OCI-LY3 (cell line): ENCODE data around the gene ZNF514.
"Not testable (repeated sequence)": the region's sequence is repeated elsewhere in the genome, so short reads cannot be mapped to it uniquely, and the experiment has no call there.

Source experiments
- H2AFZ ChIP-seq: fragments of 200-600, 300-600 bp; shearing (Covaris generic); 2 replicates; pipeline ENCODE4 v1.6.0; 2014; ENCODE audit warnings: antibody characterized with exemption, low read depth, low read length
- H3K27ac ChIP-seq: fragments of 200-600, 300-600 bp; sonication (generic); 2 replicates; pipeline ENCODE4 v1.5.1; 2014; ENCODE audit warnings: mild to moderate bottlenecking, low read length, moderate library complexity, mixed read lengths
- H3K27me3 ChIP-seq: fragments of 200-600, 300-600 bp; sonication (generic); 2 replicates; pipeline ENCODE4 v1.6.1; 2014; ENCODE audit warnings: low read depth, low read length, mixed read lengths
- H3K36me3 ChIP-seq: fragments of 200-600, 300-600 bp; sonication (generic); replicated peaks from 2 replicates; pipeline ENCODE3; 2014; ENCODE audit warnings: low read depth, low read length, mixed read lengths
- H3K4me1 ChIP-seq: fragments of 300-600, 200-600 bp; sonication (generic); 2 replicates; pipeline ENCODE4 v1.6.1; 2014; ENCODE audit warnings: low read length, mixed read lengths
- H3K4me2 ChIP-seq: fragments of 200-600, 300-600 bp; sonication (generic); 2 replicates; pipeline ENCODE4 v1.6.1; 2014; ENCODE audit warnings: low read length, mixed read lengths
- H3K4me3 ChIP-seq: fragments of 300-600, 200-600 bp; sonication (generic); 2 replicates; pipeline ENCODE4 v1.5.1; 2014; ENCODE audit warnings: antibody characterized with exemption, mild to moderate bottlenecking, low read length, moderate library complexity
- H3K79me2 ChIP-seq: fragments of 300-600, 200-600 bp; shearing (Covaris generic); 2 replicates; pipeline ENCODE4 v1.6.1; 2014; ENCODE audit warnings: mild to moderate bottlenecking, low read length, mixed read lengths
- H3K9ac ChIP-seq: fragments of 300-600, 200-600 bp; shearing (Covaris generic); 2 replicates; pipeline ENCODE4 v1.6.0; 2014; ENCODE audit warnings: mild to moderate bottlenecking, low read length, moderate library complexity
- H3K9me3 ChIP-seq: fragments of 200-600, 300-600 bp; shearing (Covaris generic); 2 replicates; pipeline ENCODE4 v1.6.1; 2014; ENCODE audit warnings: low read length, mixed read lengths; ENCODE audit not compliant: insufficient read depth
- H4K20me1 ChIP-seq: fragments of 200-600, 300-600 bp; sonication (generic); 2 replicates; pipeline ENCODE4 v1.6.1; 2016; ENCODE audit warnings: low read length, mixed read lengths; ENCODE audit not compliant: insufficient read depth
- EZH2phosphoT487 ChIP-seq: fragments of 200-600 bp; shearing (Covaris generic); IDR thresholded peaks from 2 replicates; pipeline ENCODE4 v1.6.1; 2018; ENCODE audit warnings: antibody characterized with exemption, mixed run types, low read depth
- TF ChIP-seq, protein P1 (sequence below): fragments of 200-600, 300-600 bp; sonication (generic); IDR thresholded peaks from 2 replicates; pipeline ENCODE4 v1.5.1; 2014; ENCODE audit warnings: antibody characterized with exemption, low read length, low read depth

Gene ZNF514

DNA sequence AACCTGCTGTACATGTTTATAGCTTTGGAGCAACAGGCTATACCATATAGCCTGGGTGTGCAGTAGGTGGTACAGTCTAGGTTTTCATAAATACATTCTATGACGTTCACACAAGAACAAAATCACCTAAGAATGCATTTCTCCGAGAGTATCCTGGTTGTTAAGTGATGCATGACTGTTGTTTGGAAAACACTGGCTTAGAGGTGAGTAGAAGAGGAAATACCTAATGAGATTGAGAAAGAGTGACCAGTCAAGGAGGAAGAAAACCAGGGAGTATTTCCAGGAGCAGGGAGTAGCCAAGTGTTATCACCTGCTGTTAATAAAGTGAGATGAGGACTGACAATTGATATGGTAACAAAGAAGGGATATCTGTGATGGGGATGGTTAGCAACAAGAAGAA lies 44.7 kb upstream of the ZNF514 start:
- TF ChIP-seq, protein P1, sequence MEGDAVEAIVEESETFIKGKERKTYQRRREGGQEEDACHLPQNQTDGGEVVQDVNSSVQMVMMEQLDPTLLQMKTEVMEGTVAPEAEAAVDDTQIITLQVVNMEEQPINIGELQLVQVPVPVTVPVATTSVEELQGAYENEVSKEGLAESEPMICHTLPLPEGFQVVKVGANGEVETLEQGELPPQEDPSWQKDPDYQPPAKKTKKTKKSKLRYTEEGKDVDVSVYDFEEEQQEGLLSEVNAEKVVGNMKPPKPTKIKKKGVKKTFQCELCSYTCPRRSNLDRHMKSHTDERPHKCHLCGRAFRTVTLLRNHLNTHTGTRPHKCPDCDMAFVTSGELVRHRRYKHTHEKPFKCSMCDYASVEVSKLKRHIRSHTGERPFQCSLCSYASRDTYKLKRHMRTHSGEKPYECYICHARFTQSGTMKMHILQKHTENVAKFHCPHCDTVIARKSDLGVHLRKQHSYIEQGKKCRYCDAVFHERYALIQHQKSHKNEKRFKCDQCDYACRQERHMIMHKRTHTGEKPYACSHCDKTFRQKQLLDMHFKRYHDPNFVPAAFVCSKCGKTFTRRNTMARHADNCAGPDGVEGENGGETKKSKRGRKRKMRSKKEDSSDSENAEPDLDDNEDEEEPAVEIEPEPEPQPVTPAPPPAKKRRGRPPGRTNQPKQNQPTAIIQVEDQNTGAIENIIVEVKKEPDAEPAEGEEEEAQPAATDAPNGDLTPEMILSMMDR: no peak
- no peak overlapping the region for H3K9ac ChIP-seq
- H3K27ac ChIP-seq: no peak overlapping the region
- H3K79me2 ChIP-seq: no peaks in the 10 kb centered on the region
- no peak overlapping the region for H2AFZ ChIP-seq
- no peaks in the 10 kb centered on the region for H3K36me3 ChIP-seq
- H3K27me3 ChIP-seq: no peaks in the 10 kb centered on the region
- no peak overlapping the region for H3K4me2 ChIP-seq
- H3K9me3 ChIP-seq: no peaks in the 10 kb centered on the region
- H3K4me1 ChIP-seq: no peaks in the 10 kb centered on the region
- H3K4me3 ChIP-seq: no peak overlapping the region
- no peaks in the 10 kb centered on the region for H4K20me1 ChIP-seq

- Histone ChIP-seq H3K27me3 (no peaks in the 10 kb centered on the region), H3K4me1 (no peaks in the 10 kb centered on the region), H3K9me3 (no peaks in the 10 kb centered on the region), H4K20me1 (no peaks in the 10 kb centered on the region), H2AFZ (no peak overlapping the region), H3K79me2 (no peaks in the 10 kb centered on the region), H3K9ac (no peak overlapping the region), H3K27ac (no peak overlapping the region), H3K36me3 (no peaks in the 10 kb centered on the region), H3K4me2 (no peak overlapping the region), H3K4me3 (no peak overlapping the region)
- TF ChIP-seq EZH2phosphoT487: no peak
- TF ChIP-seq, protein P1: no peak
Measured at GRCh38 chr2:95203911-95204310, 44.3 kb upstream of the ZNF514 start.

DNA sequence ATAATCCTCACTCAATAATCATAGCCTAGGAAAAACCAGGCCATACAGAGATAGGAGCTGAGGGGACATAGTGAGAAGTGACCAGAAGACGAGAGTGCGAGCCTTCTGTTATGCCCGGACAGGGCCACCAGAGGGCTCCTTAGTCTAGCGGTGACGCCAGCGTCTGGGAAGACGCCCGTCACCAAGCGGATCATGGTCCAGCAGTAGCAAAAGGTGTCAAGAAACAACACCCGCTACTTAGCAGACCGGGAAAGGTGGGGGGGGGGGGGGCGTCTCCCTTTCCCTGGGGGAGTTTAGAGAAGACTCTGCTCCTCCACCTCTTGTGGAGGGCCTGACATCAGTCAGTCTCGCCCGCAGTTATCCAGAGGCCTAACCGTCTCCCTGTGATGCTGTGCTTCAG lies 33.3 kb upstream of the ZNF514 start:
- not testable (repeated sequence) for H3K4me2 ChIP-seq, H3K27me3 ChIP-seq, H3K36me3 ChIP-seq, H3K9me3 ChIP-seq, H3K4me3 ChIP-seq, H2AFZ ChIP-seq, H3K4me1 ChIP-seq, H3K79me2 ChIP-seq, H4K20me1 ChIP-seq, H3K27ac ChIP-seq, H3K9ac ChIP-seq

DNA sequence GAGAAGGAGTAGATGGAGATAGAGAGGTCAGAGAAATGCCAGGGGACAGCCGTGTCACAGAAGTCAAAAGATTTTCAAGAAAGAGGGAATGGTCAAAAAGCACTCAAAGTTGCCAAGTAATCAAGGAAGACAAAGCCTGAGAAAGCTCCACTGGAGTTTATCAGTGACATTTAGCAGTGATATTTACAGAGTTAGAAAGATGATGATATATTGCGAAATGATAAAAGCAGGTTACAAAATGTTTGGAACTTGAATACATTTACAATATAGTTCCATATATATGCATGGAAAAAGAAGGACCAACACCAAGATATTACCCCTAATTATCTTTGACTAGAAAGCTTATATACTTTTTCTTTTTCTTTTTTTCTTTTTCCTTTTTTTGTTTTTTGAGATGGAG lies 26.3 kb upstream of the ZNF514 start:
- H3K9me3 ChIP-seq: no peaks in the 10 kb centered on the region
- no peak overlapping the region for H3K9ac ChIP-seq
- H3K4me3 ChIP-seq: no peak overlapping the region
- no peak overlapping the region for H3K4me2 ChIP-seq
- no peaks in the 10 kb centered on the region for H3K79me2 ChIP-seq
- H3K27ac ChIP-seq: no peak overlapping the region
- H3K36me3 ChIP-seq: peaks cover 31% of the 10 kb centered on the region
- no peaks in the 10 kb centered on the region for H4K20me1 ChIP-seq
- H3K4me1 ChIP-seq: no peaks in the 10 kb centered on the region
- no peaks in the 10 kb centered on the region for H3K27me3 ChIP-seq
- TF ChIP-seq EZH2phosphoT487: no peak
- TF ChIP-seq, protein P1: no peak
- H2AFZ ChIP-seq: no peak overlapping the region

- no peaks in the 10 kb centered on the region for H3K79me2 ChIP-seq
- no peak overlapping the region for H3K27ac ChIP-seq
- no peak overlapping the region for H2AFZ ChIP-seq
- H3K9me3 ChIP-seq: no peaks in the 10 kb centered on the region
- no peaks in the 10 kb centered on the region for H4K20me1 ChIP-seq
- H3K4me2 ChIP-seq: no peak overlapping the region
- TF ChIP-seq EZH2phosphoT487: no peak
- TF ChIP-seq, protein P1: no peak
- peaks cover 36% of the 10 kb centered on the region for H3K36me3 ChIP-seq
- H3K9ac ChIP-seq: no peak overlapping the region
- no peaks in the 10 kb centered on the region for H3K4me1 ChIP-seq
- H3K27me3 ChIP-seq: no peaks in the 10 kb centered on the region
- no peak overlapping the region for H3K4me3 ChIP-seq
Measured at GRCh38 chr2:95185197-95185596, 25.5 kb upstream of the ZNF514 start.
